ENCODE measurements around the gene TSEN15. TPM values are rescaled to one million over a fixed set of nuclear protein-coding genes. Genes with fewer than 3 reads are reported as not detected.

Gene TSEN15
- total and polyA plus RNA-seq, 9 of the 15 experiments (the other 6 are each of a cell fraction or from before 2014, with no cell fraction given): 25.6 to 121 (median 91.3) TPM

DNA sequence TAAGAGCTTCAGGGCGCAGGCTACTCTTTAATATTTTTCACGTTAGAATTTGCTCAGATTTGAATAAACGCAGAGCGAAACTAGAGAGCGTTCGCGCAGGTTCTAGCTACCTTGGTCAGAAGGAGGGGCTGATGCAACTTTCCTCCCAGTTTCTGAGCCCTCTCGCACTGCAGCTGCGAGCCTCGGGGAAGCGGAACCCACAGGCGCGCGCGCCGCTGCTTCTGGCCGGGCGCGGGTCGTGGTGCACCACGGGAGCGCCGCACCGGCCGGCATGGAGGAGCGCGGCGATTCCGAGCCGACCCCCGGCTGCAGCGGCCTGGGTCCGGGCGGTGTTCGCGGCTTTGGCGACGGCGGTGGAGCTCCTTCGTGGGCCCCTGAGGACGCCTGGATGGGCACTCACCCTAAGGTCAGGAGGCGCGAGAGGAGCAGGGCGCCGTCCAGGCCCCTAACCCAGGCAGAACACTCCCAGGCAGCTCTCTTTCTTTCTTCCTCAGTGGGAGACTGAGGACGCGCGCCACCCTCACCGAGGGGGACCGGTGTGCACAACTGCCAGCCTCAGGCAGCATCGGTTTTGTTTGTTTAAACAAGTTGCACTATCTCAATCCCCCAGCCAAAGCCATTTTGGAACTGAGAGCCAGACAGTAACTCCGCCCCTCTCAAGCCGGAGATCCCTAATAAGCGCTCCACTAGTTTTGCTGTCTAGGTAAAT is at the start of gene TSEN15 (continued):
- 0 out of 4 replicates have a peak, but pooled peaks of 1 of the 2 experiments have one; percentile 35 for TF ChIP-seq ETV6 (IDR thresholded peaks at IDR 0.05; ENCODE audit: borderline replicate concordance in 1 of 2, low read depth in 2 of 2, low read length in 1 of 2)
- TF ChIP-seq ETV6 (CRISPR knock-in tag; IDR thresholded peaks at IDR 0.05; ENCODE audit: borderline replicate concordance): no peak
- peak; percentile 71; the same call in 1 of the 2 replicates for TF ChIP-seq ZBTB7A (IDR thresholded peaks at IDR 0.05; ENCODE audit: borderline replicate concordance, control insufficient read depth, low read depth, low read length)
- peak; percentile 56; the same call in 1 of the 2 replicates for TF ChIP-seq NFIC (IDR thresholded peaks at IDR 0.05)
- TF ChIP-seq ZNF780A (CRISPR knock-in tag; IDR thresholded peaks at IDR 0.05): no peak
- no peak for TF ChIP-seq KLF10 (CRISPR knock-in tag; IDR thresholded peaks at IDR 0.05)
- no peak for TF ChIP-seq CBFA2T2 (conservative IDR thresholded peaks at IDR 0.05)
- TF ChIP-seq NBN (IDR thresholded peaks at IDR 0.05; ENCODE audit: low read depth): 0 out of 2 replicates have a peak, but pooled peaks have one; percentile 46
- no peak for TF ChIP-seq HDAC2 (IDR thresholded peaks at IDR 0.05)
- no peak for TF ChIP-seq SRSF1 (IDR thresholded peaks at IDR 0.05; ENCODE audit: low read depth, low read length)
- TF ChIP-seq NFATC3 (IDR thresholded peaks at IDR 0.05): no peak
- TF ChIP-seq JUND (IDR thresholded peaks at IDR 0.05; ENCODE audit: borderline replicate concordance, low read depth, low read length): peak; percentile 84
- TF ChIP-seq JUND (tag; IDR thresholded peaks at IDR 0.05; ENCODE audit: borderline replicate concordance, low read depth, low read length): peak; percentile 33; the same call in 1 of the 3 replicates
- TF ChIP-seq, protein P1, sequence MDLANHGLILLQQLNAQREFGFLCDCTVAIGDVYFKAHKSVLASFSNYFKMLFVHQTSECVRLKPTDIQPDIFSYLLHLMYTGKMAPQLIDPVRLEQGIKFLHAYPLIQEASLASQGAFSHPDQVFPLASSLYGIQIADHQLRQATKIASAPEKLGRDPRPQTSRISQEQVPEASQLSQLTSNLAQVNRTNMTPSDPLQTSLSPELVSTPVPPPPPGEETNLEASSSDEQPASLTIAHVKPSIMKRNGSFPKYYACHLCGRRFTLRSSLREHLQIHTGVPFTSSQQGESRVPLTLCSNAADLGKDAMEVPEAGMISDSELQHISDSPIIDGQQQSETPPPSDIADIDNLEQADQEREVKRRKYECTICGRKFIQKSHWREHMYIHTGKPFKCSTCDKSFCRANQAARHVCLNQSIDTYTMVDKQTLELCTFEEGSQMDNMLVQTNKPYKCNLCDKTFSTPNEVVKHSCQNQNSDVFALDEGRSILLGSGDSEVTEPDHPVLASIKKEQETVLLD (IDR thresholded peaks at IDR 0.05): no peak
- peak; percentile 81 to 83 for TF ChIP-seq NRF1 (conservative IDR thresholded peaks at IDR 0.05 in 1 of 2, IDR thresholded peaks at IDR 0.05 in 1 of 2)
- TF ChIP-seq, protein P2, sequence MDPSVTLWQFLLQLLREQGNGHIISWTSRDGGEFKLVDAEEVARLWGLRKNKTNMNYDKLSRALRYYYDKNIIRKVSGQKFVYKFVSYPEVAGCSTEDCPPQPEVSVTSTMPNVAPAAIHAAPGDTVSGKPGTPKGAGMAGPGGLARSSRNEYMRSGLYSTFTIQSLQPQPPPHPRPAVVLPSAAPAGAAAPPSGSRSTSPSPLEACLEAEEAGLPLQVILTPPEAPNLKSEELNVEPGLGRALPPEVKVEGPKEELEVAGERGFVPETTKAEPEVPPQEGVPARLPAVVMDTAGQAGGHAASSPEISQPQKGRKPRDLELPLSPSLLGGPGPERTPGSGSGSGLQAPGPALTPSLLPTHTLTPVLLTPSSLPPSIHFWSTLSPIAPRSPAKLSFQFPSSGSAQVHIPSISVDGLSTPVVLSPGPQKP (CRISPR knock-in tag; IDR thresholded peaks at IDR 0.05): no peak

All from K562 (cell line).